PFSK-1 (cell line): ENCODE results near the gene GRID1.

Experiments
- FOXP2 ChIP-seq: optimal IDR thresholded peaks from 2 replicates; pipeline ENCODE3; 2011; ENCODE audit warnings: borderline replicate concordance, control low read depth, inconsistent platforms; ENCODE audit not compliant: insufficient read depth; ENCODE audit errors: extremely low read length, extremely low read depth
- POLR2AphosphoS5 ChIP-seq: IDR thresholded peaks from 2 replicates; pipeline ENCODE4 v1.6.1; 2012; ENCODE audit warnings: low read depth, mild to moderate bottlenecking, control low read depth, low read length, moderate library complexity
- SIN3A ChIP-seq: IDR thresholded peaks from 2 replicates; pipeline ENCODE4 v1.6.1; 2012; ENCODE audit warnings: mild to moderate bottlenecking, low read length, moderate library complexity, borderline replicate concordance; ENCODE audit not compliant: insufficient read depth
- TAF1 ChIP-seq: IDR thresholded peaks from 2 replicates; pipeline ENCODE4 v1.6.1; 2012; ENCODE audit warnings: low read length, control low read depth, borderline replicate concordance; ENCODE audit not compliant: insufficient read depth
- TF ChIP-seq, protein P1 (sequence below), 2 experiments: IDR thresholded peaks; 2 replicates each; pipeline versions ENCODE4 v1.6.1 to v1.8.0; 2011 to 2012; ENCODE audit warnings: low read depth in 2 of 2, low read length in 2 of 2, control low read depth in 1 of 2, inconsistent platforms in 1 of 2, mild to moderate bottlenecking in 1 of 2, moderate library complexity in 1 of 2; ENCODE audit not compliant: insufficient read depth in 1 of 2

Gene GRID1

DNA sequence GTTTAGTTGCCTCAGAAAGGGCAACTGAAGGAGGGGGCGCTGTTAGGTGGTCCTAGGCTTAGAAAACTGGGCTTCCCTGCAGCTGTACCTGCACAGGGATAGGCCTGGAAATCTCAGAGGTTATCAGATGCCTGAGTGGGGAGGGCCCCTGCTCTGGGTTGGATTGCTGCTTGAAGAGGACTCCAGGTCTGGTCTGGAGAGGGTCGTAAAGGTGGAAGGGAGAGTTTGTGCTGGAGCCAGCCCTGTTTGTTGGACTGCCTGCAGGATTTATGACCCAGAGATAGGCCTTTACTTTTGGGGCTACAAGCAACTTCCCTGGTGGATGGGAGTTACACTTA lies 765.9 kb downstream of the GRID1 start:
- TF ChIP-seq, protein P1, sequence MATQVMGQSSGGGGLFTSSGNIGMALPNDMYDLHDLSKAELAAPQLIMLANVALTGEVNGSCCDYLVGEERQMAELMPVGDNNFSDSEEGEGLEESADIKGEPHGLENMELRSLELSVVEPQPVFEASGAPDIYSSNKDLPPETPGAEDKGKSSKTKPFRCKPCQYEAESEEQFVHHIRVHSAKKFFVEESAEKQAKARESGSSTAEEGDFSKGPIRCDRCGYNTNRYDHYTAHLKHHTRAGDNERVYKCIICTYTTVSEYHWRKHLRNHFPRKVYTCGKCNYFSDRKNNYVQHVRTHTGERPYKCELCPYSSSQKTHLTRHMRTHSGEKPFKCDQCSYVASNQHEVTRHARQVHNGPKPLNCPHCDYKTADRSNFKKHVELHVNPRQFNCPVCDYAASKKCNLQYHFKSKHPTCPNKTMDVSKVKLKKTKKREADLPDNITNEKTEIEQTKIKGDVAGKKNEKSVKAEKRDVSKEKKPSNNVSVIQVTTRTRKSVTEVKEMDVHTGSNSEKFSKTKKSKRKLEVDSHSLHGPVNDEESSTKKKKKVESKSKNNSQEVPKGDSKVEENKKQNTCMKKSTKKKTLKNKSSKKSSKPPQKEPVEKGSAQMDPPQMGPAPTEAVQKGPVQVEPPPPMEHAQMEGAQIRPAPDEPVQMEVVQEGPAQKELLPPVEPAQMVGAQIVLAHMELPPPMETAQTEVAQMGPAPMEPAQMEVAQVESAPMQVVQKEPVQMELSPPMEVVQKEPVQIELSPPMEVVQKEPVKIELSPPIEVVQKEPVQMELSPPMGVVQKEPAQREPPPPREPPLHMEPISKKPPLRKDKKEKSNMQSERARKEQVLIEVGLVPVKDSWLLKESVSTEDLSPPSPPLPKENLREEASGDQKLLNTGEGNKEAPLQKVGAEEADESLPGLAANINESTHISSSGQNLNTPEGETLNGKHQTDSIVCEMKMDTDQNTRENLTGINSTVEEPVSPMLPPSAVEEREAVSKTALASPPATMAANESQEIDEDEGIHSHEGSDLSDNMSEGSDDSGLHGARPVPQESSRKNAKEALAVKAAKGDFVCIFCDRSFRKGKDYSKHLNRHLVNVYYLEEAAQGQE (IDR thresholded peaks at IDR 0.05; ENCODE audit: insufficient read depth in 1 of 2, low read depth in 2 of 2, low read length in 2 of 2) = no peak
- no peak for TF ChIP-seq TAF1
- no peak for TF ChIP-seq SIN3A
- TF ChIP-seq POLR2AphosphoS5 = no peak
- TF ChIP-seq FOXP2 = no peak

DNA sequence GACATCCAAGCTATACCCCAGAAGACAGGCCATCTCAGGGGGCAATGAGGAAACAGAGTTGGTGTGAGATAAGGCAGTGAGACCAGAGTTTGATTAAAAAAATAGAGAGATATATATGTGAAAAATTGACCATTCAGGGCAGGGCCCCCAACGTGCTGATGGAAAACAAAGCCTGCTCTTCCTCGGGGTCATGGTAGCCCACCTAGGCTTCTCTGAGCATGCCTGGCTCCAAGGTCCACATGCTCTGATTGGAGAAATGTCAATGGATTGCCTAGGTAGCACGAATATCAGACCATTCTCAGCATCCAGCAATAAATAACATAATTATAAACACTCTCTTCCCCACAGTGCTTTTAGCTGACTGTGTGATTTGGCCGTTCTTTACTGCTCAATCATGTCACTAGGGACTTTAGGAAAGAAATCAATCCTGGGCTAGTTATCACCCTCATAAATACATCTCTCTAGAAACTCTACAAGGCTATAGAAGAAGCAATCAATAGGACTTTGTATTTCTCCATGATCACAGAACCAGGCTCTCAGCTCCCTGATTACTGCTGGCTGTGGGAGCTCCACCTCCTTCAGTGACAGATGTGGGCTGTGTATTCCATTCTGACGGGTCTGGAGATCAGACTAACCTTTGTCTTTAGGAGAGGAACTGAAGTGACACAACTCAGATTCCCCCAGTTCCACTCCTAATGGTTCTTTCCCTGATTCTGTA lies 766.4 kb downstream of the GRID1 start:
- TF ChIP-seq SIN3A (no peak), POLR2AphosphoS5 (no peak), TAF1 (no peak)
- TF ChIP-seq, protein P1 (IDR thresholded peaks at IDR 0.05; ENCODE audit: insufficient read depth in 1 of 2, low read depth in 2 of 2, low read length in 2 of 2) = no peak

DNA sequence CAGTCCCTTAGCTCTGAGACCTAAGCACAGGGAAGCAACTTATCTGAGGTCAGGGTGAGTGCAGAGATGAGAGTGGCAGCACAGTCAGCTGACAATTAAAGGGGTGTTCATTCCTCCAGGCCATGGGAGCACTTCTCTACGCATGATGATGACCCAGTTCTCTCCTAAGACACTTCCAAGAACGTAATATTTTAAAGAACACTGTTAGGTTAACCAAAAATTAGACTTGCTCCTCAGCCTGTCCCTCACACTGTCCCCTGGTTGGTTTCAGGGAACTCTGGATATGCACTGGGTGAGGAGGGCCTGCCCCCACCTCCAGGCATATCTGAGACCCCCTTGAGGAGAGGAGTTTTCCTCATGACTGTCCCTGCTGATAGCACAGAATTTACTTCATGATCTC lies 767.5 kb downstream of the GRID1 start:
- TF ChIP-seq FOXP2 (no peak), POLR2AphosphoS5 (no peak), SIN3A (no peak), TAF1 (no peak)
- TF ChIP-seq, protein P1 (IDR thresholded peaks at IDR 0.05; ENCODE audit: insufficient read depth in 1 of 2, low read depth in 2 of 2, low read length in 2 of 2) = no peak

GRCh38 chr10:85598646-85599045 lies 767.9 kb downstream of the GRID1 start:
- no peak for TF ChIP-seq TAF1
- TF ChIP-seq, protein P1 (IDR thresholded peaks at IDR 0.05; ENCODE audit: insufficient read depth in 1 of 2, low read depth in 2 of 2, low read length in 2 of 2) = no peak
- TF ChIP-seq FOXP2 = no peak
- no peak for TF ChIP-seq SIN3A
- no peak for TF ChIP-seq POLR2AphosphoS5

DNA sequence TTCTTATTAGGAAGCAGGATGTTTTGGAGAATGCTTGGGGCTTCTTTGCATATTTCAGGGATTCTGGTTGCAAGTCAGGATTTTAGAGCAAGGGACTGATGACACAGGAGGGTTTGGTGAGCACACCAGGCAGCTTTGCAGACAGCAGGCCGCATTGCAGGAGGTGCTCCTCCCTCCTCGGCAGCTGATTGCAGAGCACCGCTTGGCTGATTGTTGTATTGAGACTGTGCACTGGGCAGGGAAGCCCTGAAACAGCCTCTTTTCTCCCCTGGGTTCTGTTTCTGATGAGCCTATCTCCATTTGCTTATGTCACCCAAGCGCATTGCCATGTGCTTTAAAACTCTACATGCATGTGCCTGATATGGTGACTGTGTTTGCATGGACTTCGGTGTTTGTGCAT lies 769.6 kb downstream of the GRID1 start:
- no peak for TF ChIP-seq SIN3A
- no peak for TF ChIP-seq FOXP2
- no peak for TF ChIP-seq POLR2AphosphoS5
- TF ChIP-seq, protein P1 (IDR thresholded peaks at IDR 0.05; ENCODE audit: insufficient read depth in 1 of 2, low read depth in 2 of 2, low read length in 2 of 2) = no peak
- TF ChIP-seq TAF1 = no peak
